OCI-LY7 (cell line): ENCODE measurements around the gene SCGB3A1. TPM values are rescaled to one million over a fixed set of nuclear protein-coding genes. Genes with fewer than 3 reads are reported as not detected.

Source experiments
- BruUV-seq: library from RNA; stranded (reverse); fragments of 400-500 nt; replicated peaks from 2 replicates; lab custom pipeline; 2021; lab: Mats Ljungman, UMichigan
- CTCF ChIA-PET: fragments of 300-600 bp; sonication (Branson Sonifier 250); formaldehyde crosslinking; loops from one replicate; lab custom pipeline; 2022; ENCODE audit warnings: antibody characterized with exemption; ENCODE audit not compliant: unreplicated experiment; lab: Charles Lee
- POLR2A ChIA-PET: fragments of 300-600 bp; sonication (Branson Sonifier 250); formaldehyde crosslinking; loops from one replicate; lab custom pipeline; 2022; ENCODE audit warnings: antibody characterized with exemption; lab: Charles Lee
- DNase-seq: peaks from one replicate; pipeline ENCODE4 v3.0.0-alpha.2; 2015; ENCODE audit warnings: low spot score
- H2AFZ ChIP-seq: fragments of 200-600 bp; sonication (generic), shearing (Covaris generic); 2 replicates; pipeline ENCODE4 v1.6.1; 2014; ENCODE audit warnings: mild to moderate bottlenecking, antibody characterized with exemption, low read length, moderate library complexity
- H3K27ac ChIP-seq: fragments of 200-600 bp; sonication (generic); 2 replicates; pipeline ENCODE4 v1.5.1; 2014; ENCODE audit warnings: mixed run types, low read depth, mild to moderate bottlenecking, moderate library complexity, low read length, inconsistent platforms; ENCODE audit not compliant: poor library complexity, severe bottlenecking
- H3K36me3 ChIP-seq: fragments of 200-600 bp; sonication (generic); 2 replicates; pipeline ENCODE4 v1.6.1; 2014; ENCODE audit warnings: mild to moderate bottlenecking, antibody characterized with exemption, low read length, moderate library complexity, mixed read lengths; ENCODE audit not compliant: insufficient read depth
- H3K4me1 ChIP-seq: fragments of 200-600 bp; sonication (generic); 2 replicates; pipeline ENCODE4 v1.5.1; 2014; ENCODE audit warnings: mild to moderate bottlenecking, low read length; ENCODE audit not compliant: insufficient read depth, poor library complexity, severe bottlenecking
- H3K4me2 ChIP-seq: fragments of 200-600 bp; sonication (generic); 2 replicates; pipeline ENCODE4 v1.6.1; 2014; ENCODE audit warnings: mild to moderate bottlenecking, low read length
- H3K4me3 ChIP-seq: fragments of 200-600 bp; sonication (generic); 2 replicates; pipeline ENCODE4 v1.5.1; 2014; ENCODE audit warnings: mild to moderate bottlenecking, low read depth, low read length; ENCODE audit not compliant: poor library complexity, severe bottlenecking
- H3K79me2 ChIP-seq: fragments of 200-600 bp; sonication (generic); 2 replicates; pipeline ENCODE4 v1.6.1; 2016; ENCODE audit warnings: low read depth, mild to moderate bottlenecking, low read length, moderate library complexity, mixed read lengths; ENCODE audit not compliant: insufficient read depth
- H3K9me2 ChIP-seq: fragments of 200-600 bp; sonication (generic); 2 replicates; pipeline ENCODE4 v1.6.1; 2016; ENCODE audit warnings: mild to moderate bottlenecking, low read length, mixed read lengths; ENCODE audit not compliant: insufficient read depth
- H3K9me3 ChIP-seq: fragments of 200-600 bp; sonication (generic); 2 replicates; pipeline ENCODE4 v1.6.1; 2014; ENCODE audit warnings: mild to moderate bottlenecking, mixed run types, low read length, mixed read lengths
- H4K20me1 ChIP-seq: fragments of 200-600 bp; sonication (generic); 2 replicates; pipeline ENCODE4 v1.6.1; 2014; ENCODE audit warnings: mild to moderate bottlenecking, antibody characterized with exemption, low read length, moderate library complexity, mixed read lengths; ENCODE audit not compliant: insufficient read depth
- EZH2phosphoT487 ChIP-seq: fragments of 200-600 bp; sonication (generic); IDR thresholded peaks from 2 replicates; pipeline ENCODE4 v1.6.1; 2018; ENCODE audit warnings: low read depth, borderline replicate concordance, mild to moderate bottlenecking, mixed run types, antibody characterized with exemption, low read length, moderate library complexity, mixed read lengths
- intact Hi-C: fragments of 100-400 bp; cut with micrococcal nuclease; formaldehyde crosslinking; loops from one replicate; pipeline ENCODE4 v1.10.0; 2022; ENCODE audit not compliant: unreplicated experiment
- total RNA-seq, 2 experiments: library from RNA; depleted of rRNA in 1 of 2; stranded (reverse); fragments of >200 nt in 1 of 2; shearing (Covaris generic) in 1 of 2; gene quantifications; 2 replicates each; pipeline ENCODE4 v1.2.3, GENCODE V29; 2014 to 2022
- TF ChIP-seq, protein P1 (sequence below): fragments of 200-600 bp; sonication (generic); conservative IDR thresholded peaks from 2 replicates; pipeline ENCODE4 v1.5.1; 2014; ENCODE audit warnings: mild to moderate bottlenecking, antibody characterized with exemption, low read length, moderate library complexity, mixed read lengths

The SCGB3A1 gene
- total RNA-seq, 2 experiments from 2014 or later, result not detected

DNA sequence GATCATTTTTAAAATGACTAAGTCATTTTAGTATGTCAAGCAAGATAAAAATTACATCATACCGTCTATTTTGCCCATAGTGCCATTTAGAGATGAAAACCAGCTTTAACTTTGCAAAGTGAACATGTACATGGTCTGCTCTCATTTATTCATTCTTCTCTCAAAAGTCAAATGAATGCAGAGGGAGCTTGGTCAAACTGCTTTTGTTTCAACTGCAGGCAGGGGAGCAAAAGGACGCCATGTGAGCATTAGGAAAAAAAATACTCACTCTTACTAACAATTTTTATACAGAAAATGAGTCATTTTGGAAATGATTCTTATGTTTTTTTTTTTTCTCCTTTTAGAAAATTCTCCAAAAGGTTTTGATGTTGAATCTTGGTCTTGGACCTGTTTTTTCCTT is 15.7 kb downstream of the SCGB3A1 start:
- CTCF ChIA-PET, result no interaction called here
- intact Hi-C loops, result no loop called here
- no TSS peak for BruUV-seq
- Histone ChIP-seq H3K27ac (no peak overlapping the region), H4K20me1 (no peaks in the 10 kb centered on the region), H3K4me2 (no peak overlapping the region), H3K4me1 (no peaks in the 10 kb centered on the region), H3K79me2 (no peaks in the 10 kb centered on the region), H3K9me2 (no peaks in the 10 kb centered on the region), H2AFZ (no peak overlapping the region), H3K9me3 (no peaks in the 10 kb centered on the region), H3K36me3 (peaks cover 79% of the 10 kb centered on the region), H3K4me3 (no peak overlapping the region)
- TF ChIP-seq, protein P1, sequence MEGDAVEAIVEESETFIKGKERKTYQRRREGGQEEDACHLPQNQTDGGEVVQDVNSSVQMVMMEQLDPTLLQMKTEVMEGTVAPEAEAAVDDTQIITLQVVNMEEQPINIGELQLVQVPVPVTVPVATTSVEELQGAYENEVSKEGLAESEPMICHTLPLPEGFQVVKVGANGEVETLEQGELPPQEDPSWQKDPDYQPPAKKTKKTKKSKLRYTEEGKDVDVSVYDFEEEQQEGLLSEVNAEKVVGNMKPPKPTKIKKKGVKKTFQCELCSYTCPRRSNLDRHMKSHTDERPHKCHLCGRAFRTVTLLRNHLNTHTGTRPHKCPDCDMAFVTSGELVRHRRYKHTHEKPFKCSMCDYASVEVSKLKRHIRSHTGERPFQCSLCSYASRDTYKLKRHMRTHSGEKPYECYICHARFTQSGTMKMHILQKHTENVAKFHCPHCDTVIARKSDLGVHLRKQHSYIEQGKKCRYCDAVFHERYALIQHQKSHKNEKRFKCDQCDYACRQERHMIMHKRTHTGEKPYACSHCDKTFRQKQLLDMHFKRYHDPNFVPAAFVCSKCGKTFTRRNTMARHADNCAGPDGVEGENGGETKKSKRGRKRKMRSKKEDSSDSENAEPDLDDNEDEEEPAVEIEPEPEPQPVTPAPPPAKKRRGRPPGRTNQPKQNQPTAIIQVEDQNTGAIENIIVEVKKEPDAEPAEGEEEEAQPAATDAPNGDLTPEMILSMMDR, result no peak
- TF ChIP-seq EZH2phosphoT487, result no peak
- POLR2A ChIA-PET, result interaction anchor here (0.5 to 2.1 kb wide), 2 partner anchors 7 to 10 kb away, joined by 3 to 8 read pairs; no protein-coding TSS in a partner anchor
- DNase-seq, result no peak

- H4K20me1 ChIP-seq, result no peaks in the 10 kb centered on the region
- H3K9me3 ChIP-seq, result no peaks in the 10 kb centered on the region
- ChIA-PET CTCF (no interaction called here), POLR2A (interaction anchor here (0.5 to 1.7 kb wide), 2 partner anchors 8 to 12 kb away, joined by 5 to 7 read pairs; no protein-coding TSS in a partner anchor)
- no peak overlapping the region for H3K27ac ChIP-seq
- H3K9me2 ChIP-seq, result no peaks in the 10 kb centered on the region
- peaks cover 93% of the 10 kb centered on the region for H3K36me3 ChIP-seq
- no peak overlapping the region for H3K4me2 ChIP-seq
- no peaks in the 10 kb centered on the region for H3K79me2 ChIP-seq
- H3K4me3 ChIP-seq, result no peak overlapping the region
- H2AFZ ChIP-seq, result no peak overlapping the region
- no peak for TF ChIP-seq EZH2phosphoT487
- TF ChIP-seq, protein P1, result no peak
- intact Hi-C loops, result no loop called here
- DNase-seq, result no peak
- BruUV-seq, result no TSS peak
- H3K4me1 ChIP-seq, result no peaks in the 10 kb centered on the region
Observed at GRCh38 chr5:180568914-180569313, 22.4 kb downstream of the SCGB3A1 start.

DNA sequence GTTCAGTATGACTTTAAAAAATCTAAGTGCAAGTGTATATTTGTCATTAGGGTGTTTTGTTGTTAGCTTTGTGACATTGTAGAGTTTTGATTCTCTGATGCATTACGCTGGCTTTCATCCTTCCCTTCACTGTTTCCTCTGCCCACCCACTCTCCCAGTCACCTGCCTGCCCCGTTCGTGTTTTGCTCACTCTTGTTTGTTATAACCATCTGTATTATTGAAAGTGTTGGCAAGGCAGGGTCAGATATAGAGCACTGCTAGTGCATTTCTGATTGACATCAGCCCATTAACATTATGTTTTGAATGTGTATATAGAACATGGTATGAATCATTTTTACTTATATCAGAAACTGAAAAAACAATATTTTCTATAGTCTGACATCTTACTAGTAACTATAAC is 27.3 kb downstream of the SCGB3A1 start:
- Histone ChIP-seq H3K4me2 (no peak overlapping the region), H3K27ac (no peak overlapping the region), H2AFZ (no peak overlapping the region), H3K9me2 (no peaks in the 10 kb centered on the region), H4K20me1 (no peaks in the 10 kb centered on the region), H3K9me3 (no peaks in the 10 kb centered on the region), H3K79me2 (no peaks in the 10 kb centered on the region), H3K4me3 (no peak overlapping the region), H3K36me3 (peaks cover 91% of the 10 kb centered on the region), H3K4me1 (no peaks in the 10 kb centered on the region)
- no peak for DNase-seq
- ChIA-PET CTCF (no interaction called here), POLR2A (no interaction called here)
- intact Hi-C loops, result no loop called here
- BruUV-seq, result no TSS peak
- TF ChIP-seq, protein P1, result no peak
- TF ChIP-seq EZH2phosphoT487, result no peak
